ENCODE measurements around the gene EMP3.

- TF ChIP-seq SMAD3 (CRISPR knock-in tag; IDR thresholded peaks at IDR 0.05) (no peak), CTCF (CRISPR knock-in tag; IDR thresholded peaks at IDR 0.05) (no peak), ZNF143 (CRISPR knock-in tag; IDR thresholded peaks at IDR 0.05) (no peak), EP300 (IDR thresholded peaks at IDR 0.05; ENCODE audit: low read depth in 2 of 2, low read length in 2 of 2) (no peak), EP300 (CRISPR knock-in tag; IDR thresholded peaks at IDR 0.05; ENCODE audit: borderline replicate concordance) (no peak), ZFX (CRISPR knock-in tag; IDR thresholded peaks at IDR 0.05; ENCODE audit: low read depth) (no peak), ZBTB34 (CRISPR knock-in tag; IDR thresholded peaks at IDR 0.05) (no peak)
Measured at GRCh38 chr19:48321372-48321621, 4.1 kb upstream of the EMP3 start.
